ENCODE data around the gene PAPPA.

PAPPA gene

DNA sequence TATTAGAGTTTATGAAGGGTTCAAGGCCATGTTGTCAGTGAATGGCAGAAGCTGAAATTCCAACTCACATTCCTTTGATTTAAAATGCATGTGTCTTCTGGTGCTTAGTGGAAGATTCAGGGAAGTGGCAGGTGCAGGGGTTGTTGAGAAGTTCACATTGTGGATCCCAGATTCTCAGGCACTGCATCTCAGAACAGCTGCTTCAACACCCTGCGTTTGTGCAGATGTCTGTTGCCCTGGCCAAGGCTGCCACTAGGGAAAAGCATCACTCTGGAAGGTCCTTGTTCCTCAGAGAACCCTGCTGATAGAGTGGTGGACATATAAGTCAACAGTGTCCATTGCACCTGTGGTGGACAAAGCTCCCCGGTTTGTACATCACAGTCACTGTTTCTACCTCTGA, 162.7 kb downstream of the PAPPA start:
- no peak overlapping the region for H3K9ac ChIP-seq (ENCODE audit: insufficient read length)
- no peak for DNase-seq (ENCODE audit: low read depth, low spot score)
- no peak overlapping the region for H3K27ac ChIP-seq
- no peak; the same call in 1 of the 2 replicates for TF ChIP-seq POLR2AphosphoS5 (IDR thresholded peaks at IDR 0.05; ENCODE audit: borderline replicate concordance, low read depth, low read length)
- no peak for TF ChIP-seq EZH2 (IDR thresholded peaks at IDR 0.05)
- no peak for TF ChIP-seq FOXP2 (optimal IDR thresholded peaks at IDR 0.05; ENCODE audit: control extremely low read depth, extremely low read length, insufficient read depth)
- H3K9me3 ChIP-seq (ENCODE audit: low read depth, low read length), result no peaks in the 10 kb centered on the region
- H3K36me3 ChIP-seq (ENCODE audit: insufficient read depth, low read length), result peaks cover 96% of the 10 kb centered on the region
- no peak overlapping the region for H3K4me3 ChIP-seq

DNA sequence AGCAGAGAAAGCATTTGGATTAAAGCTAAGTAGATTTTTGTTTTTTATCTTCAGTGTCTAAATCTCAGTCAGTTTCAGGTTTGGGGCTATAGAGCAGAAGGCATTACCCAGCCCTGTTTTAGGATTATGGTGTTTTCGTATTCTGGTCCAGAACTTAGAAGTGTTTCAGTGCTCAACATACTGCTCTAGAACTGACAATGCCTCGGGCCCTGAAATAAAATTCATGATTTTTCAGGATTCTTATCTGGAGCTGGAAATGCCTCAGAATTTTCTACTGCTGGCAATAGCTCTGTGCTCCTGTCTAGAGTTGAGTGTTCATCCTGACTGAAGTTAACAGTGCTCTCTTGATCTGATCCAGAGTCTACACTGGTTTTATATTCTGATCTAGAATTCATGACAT, 163.9 kb downstream of the PAPPA start:
- peaks cover 94% of the 10 kb centered on the region for H3K36me3 ChIP-seq (ENCODE audit: insufficient read depth, low read length)
- DNase-seq (ENCODE audit: low read depth, low spot score), result no peak
- no peaks in the 10 kb centered on the region for H3K9me3 ChIP-seq (ENCODE audit: low read depth, low read length)
- TF ChIP-seq FOXP2 (optimal IDR thresholded peaks at IDR 0.05; ENCODE audit: control extremely low read depth, extremely low read length, insufficient read depth), result no peak
- TF ChIP-seq POLR2AphosphoS5 (IDR thresholded peaks at IDR 0.05; ENCODE audit: borderline replicate concordance, low read depth, low read length), result no peak
- TF ChIP-seq EZH2 (IDR thresholded peaks at IDR 0.05), result no peak
- no peak overlapping the region for H3K27ac ChIP-seq
- no peak overlapping the region for H3K4me3 ChIP-seq
- no peak overlapping the region for H3K9ac ChIP-seq (ENCODE audit: insufficient read length)

DNA sequence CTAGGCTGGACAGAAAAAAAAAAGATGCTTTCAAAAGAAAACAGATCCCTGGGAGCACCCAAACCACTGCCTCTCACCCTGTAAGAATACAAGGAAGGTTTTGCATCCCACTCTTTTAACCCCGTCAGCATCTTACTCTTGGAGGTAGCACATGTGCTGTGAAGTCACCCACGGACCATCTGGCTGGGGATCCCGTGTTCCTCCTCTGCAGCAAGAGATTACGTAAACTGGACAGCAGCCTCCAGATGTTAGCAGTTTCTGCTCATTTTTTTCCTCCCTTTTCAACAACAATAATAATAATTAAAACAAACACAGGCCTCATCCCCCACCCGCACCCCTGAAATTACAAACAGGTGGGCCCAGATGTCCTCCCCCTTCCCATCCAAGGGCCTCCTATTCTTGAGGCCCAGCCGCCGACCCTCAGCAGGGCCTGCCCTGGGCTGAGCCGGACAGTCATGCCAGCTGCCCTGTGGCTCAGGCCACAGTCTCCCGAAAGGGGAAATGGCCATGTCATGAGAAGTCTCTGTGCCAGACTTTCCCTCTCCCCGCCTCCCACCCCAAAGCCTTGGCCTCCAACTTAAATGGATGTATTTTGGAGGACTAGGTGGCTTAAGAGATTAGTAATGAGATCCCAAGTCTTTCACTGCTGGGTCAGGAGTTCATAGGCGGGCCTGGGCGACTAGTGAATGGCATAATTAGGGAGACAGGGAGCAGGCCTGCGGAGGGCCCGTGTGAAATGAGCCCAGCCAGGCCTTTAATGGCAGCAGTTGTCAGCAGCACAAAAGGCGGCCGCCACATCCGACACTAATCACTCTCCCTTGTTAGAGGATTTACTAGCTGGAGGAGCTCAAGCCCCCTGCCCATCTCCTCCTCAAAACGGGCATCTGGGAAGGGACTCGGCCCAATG, 165.1 kb downstream of the PAPPA start:
- Histone ChIP-seq H3K9ac (ENCODE audit: insufficient read length) (no peak overlapping the region), H3K36me3 (ENCODE audit: insufficient read depth, low read length) (peaks cover 95% of the 10 kb centered on the region), H3K9me3 (ENCODE audit: low read depth, low read length) (no peaks in the 10 kb centered on the region), H3K4me3 (no peak overlapping the region), H3K27ac (no peak overlapping the region)
- TF ChIP-seq FOXP2 (optimal IDR thresholded peaks at IDR 0.05; ENCODE audit: control extremely low read depth, extremely low read length, insufficient read depth) (no peak), EZH2 (IDR thresholded peaks at IDR 0.05) (no peak), POLR2AphosphoS5 (IDR thresholded peaks at IDR 0.05; ENCODE audit: borderline replicate concordance, low read depth, low read length) (no peak)
- no peak for DNase-seq (ENCODE audit: low read depth, low spot score)

DNA sequence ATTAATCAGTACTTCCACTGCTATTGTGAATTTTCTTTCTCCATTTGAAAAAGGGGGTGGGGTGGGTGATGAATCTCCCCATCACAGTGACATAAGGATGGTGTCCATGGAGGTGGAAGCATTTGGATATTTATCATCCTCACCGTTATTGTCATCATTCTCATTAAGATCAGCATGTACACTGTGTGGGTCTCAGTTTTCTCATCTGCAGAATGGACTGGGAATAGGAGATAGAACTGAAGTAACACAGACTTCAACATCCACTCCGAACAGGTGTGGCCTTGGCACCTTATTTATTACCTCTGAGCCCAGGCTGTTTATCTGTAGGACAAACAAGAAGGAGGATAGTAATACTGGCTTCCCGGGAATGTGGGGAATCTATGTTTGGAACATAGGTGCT, 165.9 kb downstream of the PAPPA start:
- Histone ChIP-seq H3K9ac (ENCODE audit: insufficient read length) (no peak overlapping the region), H3K9me3 (ENCODE audit: low read depth, low read length) (no peaks in the 10 kb centered on the region), H3K27ac (peak overlapping the region; percentile 58; the same call in 1 of the 2 replicates), H3K4me3 (no peak overlapping the region), H3K36me3 (ENCODE audit: insufficient read depth, low read length) (peaks cover 96% of the 10 kb centered on the region)
- TF ChIP-seq FOXP2 (optimal IDR thresholded peaks at IDR 0.05; ENCODE audit: control extremely low read depth, extremely low read length, insufficient read depth), result no peak
- TF ChIP-seq POLR2AphosphoS5 (IDR thresholded peaks at IDR 0.05; ENCODE audit: borderline replicate concordance, low read depth, low read length), result no peak
- no peak for TF ChIP-seq EZH2 (IDR thresholded peaks at IDR 0.05)
- DNase-seq (ENCODE audit: low read depth, low spot score), result no peak

DNA sequence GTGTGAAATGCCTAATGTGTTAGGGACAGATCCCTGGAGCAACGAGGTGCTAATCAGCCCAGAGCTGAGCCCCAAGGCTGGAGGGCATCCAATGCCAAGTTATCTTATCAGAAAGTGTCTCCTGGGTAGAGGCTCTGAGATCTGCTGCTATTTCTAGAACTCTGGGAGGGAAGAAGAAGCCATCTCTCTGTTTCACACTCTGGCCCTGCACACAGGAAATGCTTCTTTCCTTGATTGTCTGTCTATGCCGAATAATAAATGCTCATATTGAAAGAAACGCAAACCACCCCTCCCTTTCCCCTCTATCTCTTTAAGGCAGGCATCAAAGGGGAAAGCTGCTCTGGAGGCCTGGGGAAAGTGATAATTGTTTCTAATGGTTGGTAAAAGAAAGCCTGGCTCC, 166.7 kb downstream of the PAPPA start:
- Histone ChIP-seq H3K9me3 (ENCODE audit: low read depth, low read length) (no peaks in the 10 kb centered on the region), H3K36me3 (ENCODE audit: insufficient read depth, low read length) (peaks cover 95% of the 10 kb centered on the region), H3K27ac (peak overlapping the region; percentile 58; the same call in 1 of the 2 replicates), H3K9ac (ENCODE audit: insufficient read length) (no peak overlapping the region), H3K4me3 (no peak overlapping the region)
- DNase-seq (ENCODE audit: low read depth, low spot score), result no peak
- TF ChIP-seq EZH2 (IDR thresholded peaks at IDR 0.05) (no peak), POLR2AphosphoS5 (IDR thresholded peaks at IDR 0.05; ENCODE audit: borderline replicate concordance, low read depth, low read length) (no peak), FOXP2 (optimal IDR thresholded peaks at IDR 0.05; ENCODE audit: control extremely low read depth, extremely low read length, insufficient read depth) (no peak)

DNA sequence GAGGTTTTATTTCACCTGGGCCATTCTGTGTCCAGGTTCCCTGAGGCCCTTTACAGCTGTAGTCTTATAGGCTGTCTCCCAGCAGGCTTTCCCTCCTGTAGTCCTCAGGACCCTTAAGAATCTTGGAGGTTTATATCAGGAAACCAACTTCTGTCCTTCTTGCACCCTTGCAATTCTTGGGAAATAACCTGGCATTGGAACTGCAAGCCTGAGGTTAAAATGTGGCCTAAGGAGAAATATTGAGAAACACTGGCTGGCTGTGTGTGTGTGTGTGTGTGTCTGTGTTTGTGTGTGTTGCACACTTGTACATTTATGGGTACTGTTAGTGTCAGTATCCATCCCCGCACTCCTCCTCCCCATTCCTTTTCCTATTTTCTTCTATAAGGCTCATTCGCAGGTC, 168.9 kb downstream of the PAPPA start:
- DNase-seq (ENCODE audit: low read depth, low spot score), result no peak
- H3K9ac ChIP-seq (ENCODE audit: insufficient read length), result no peak overlapping the region
- no peak for TF ChIP-seq EZH2 (IDR thresholded peaks at IDR 0.05)
- no peak for TF ChIP-seq POLR2AphosphoS5 (IDR thresholded peaks at IDR 0.05; ENCODE audit: borderline replicate concordance, low read depth, low read length)
- no peak for TF ChIP-seq FOXP2 (optimal IDR thresholded peaks at IDR 0.05; ENCODE audit: control extremely low read depth, extremely low read length, insufficient read depth)
- peak overlapping the region; percentile 70 for H3K27ac ChIP-seq
- H3K9me3 ChIP-seq (ENCODE audit: low read depth, low read length), result no peaks in the 10 kb centered on the region
- peaks cover 92% of the 10 kb centered on the region for H3K36me3 ChIP-seq (ENCODE audit: insufficient read depth, low read length)
- no peak overlapping the region for H3K4me3 ChIP-seq

DNA sequence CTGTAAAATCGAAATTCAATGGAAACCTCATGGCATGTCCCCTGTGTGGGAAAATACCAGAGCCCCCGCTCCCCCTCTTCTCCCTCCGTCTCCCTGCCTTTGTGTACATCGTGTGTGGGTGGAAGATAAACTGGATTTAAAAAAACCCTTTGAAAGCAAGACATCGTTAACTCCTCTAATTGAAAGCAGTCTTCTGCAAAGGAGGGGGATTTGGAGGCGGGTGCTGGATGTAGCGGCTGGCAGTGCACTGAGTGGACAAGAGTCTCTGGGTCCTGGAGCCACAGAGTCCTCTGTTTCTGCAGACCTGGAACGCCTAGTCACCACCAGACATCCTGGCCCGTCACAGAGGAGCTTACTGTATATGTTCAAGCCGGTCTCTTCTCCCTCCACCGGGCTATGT, 169.4 kb downstream of the PAPPA start:
- no peak for DNase-seq (ENCODE audit: low read depth, low spot score)
- no peak overlapping the region for H3K4me3 ChIP-seq
- TF ChIP-seq POLR2AphosphoS5 (IDR thresholded peaks at IDR 0.05; ENCODE audit: borderline replicate concordance, low read depth, low read length) (no peak), EZH2 (IDR thresholded peaks at IDR 0.05) (no peak), FOXP2 (optimal IDR thresholded peaks at IDR 0.05; ENCODE audit: control extremely low read depth, extremely low read length, insufficient read depth) (no peak)
- H3K36me3 ChIP-seq (ENCODE audit: insufficient read depth, low read length), result peaks cover 92% of the 10 kb centered on the region
- no peaks in the 10 kb centered on the region for H3K9me3 ChIP-seq (ENCODE audit: low read depth, low read length)
- H3K27ac ChIP-seq, result peak overlapping the region; percentile 70
- H3K9ac ChIP-seq (ENCODE audit: insufficient read length), result no peak overlapping the region

DNA sequence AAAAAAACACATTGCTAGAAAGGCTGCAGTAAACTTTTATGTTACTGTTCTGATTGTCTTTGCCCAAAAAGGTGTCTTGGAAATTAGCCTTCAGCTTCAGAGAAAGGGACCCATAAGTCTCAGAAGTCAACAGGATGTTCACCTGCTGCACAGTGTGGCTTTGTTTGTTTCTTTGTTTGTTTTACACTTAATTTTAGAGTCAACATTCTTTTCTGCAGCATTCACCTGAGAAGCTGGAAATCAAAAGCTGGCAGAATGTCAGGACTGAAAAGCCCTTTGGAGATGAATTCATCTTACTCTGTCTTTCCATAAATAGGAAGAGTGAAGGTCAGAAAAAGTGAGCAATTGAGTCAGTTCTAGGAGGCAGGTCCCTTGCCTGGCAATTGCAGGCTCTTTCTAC, 170.0 kb downstream of the PAPPA start:
- Histone ChIP-seq H3K9ac (ENCODE audit: insufficient read length) (no peak overlapping the region), H3K9me3 (ENCODE audit: low read depth, low read length) (no peaks in the 10 kb centered on the region), H3K36me3 (ENCODE audit: insufficient read depth, low read length) (peaks cover 91% of the 10 kb centered on the region), H3K27ac (no peak overlapping the region), H3K4me3 (no peak overlapping the region)
- DNase-seq (ENCODE audit: low read depth, low spot score), result no peak
- TF ChIP-seq EZH2 (IDR thresholded peaks at IDR 0.05) (no peak), FOXP2 (optimal IDR thresholded peaks at IDR 0.05; ENCODE audit: control extremely low read depth, extremely low read length, insufficient read depth) (no peak), POLR2AphosphoS5 (IDR thresholded peaks at IDR 0.05; ENCODE audit: borderline replicate concordance, low read depth, low read length) (no peak)
